Keratinocyte (primary cell): ENCODE data around the gene CHMP4B. TPM values are rescaled to one million over a fixed set of nuclear protein-coding genes. Genes with fewer than 3 reads are reported as not detected.

Experiments
- DNase-seq: peaks from one replicate; pipeline ENCODE4 v3.0.0-alpha.2; 2011; ENCODE audit warnings: low read depth, missing footprints, low spot score
- FAIRE-seq: peaks from 2 replicates; lab custom pipeline; 2011; peaks lifted over from hg19 to GRCh38; lab: Jason Lieb, UNC
- H2AFZ ChIP-seq: 2 replicates; pipeline ENCODE4 v1.6.0; 2012; ENCODE audit warnings: low read length, control low read depth, inconsistent platforms; ENCODE audit not compliant: control insufficient read depth
- H3K27ac ChIP-seq: 2 replicates; pipeline ENCODE4 v1.5.1; 2011; ENCODE audit warnings: low read length; ENCODE audit not compliant: control insufficient read depth, insufficient read depth
- H3K27me3 ChIP-seq: 3 replicates; pipeline ENCODE4 v1.6.0; 2011; ENCODE audit warnings: low read length; ENCODE audit not compliant: control insufficient read depth, insufficient read depth; ENCODE audit errors: extremely low read depth
- H3K36me3 ChIP-seq, 2 experiments: 2 replicates in 1 of 2; 3 replicates in 1 of 2; pipeline ENCODE4 v1.5.1; 2011; ENCODE audit warnings: low read length in 2 of 2, mild to moderate bottlenecking in 1 of 2; ENCODE audit not compliant: control insufficient read depth in 2 of 2, insufficient read depth in 2 of 2; ENCODE audit errors: extremely low read depth in 1 of 2
- H3K4me1 ChIP-seq: 3 replicates; pipeline ENCODE4 v1.5.1; 2011; ENCODE audit warnings: low read length; ENCODE audit not compliant: control insufficient read depth, insufficient read depth; ENCODE audit errors: extremely low read depth
- H3K4me2 ChIP-seq: 3 replicates; pipeline ENCODE4 v1.6.0; 2011; ENCODE audit warnings: low read depth, low read length; ENCODE audit not compliant: control insufficient read depth, insufficient read depth; ENCODE audit errors: extremely low read depth
- H3K4me3 ChIP-seq, 3 experiments: fragments of 200-600 bp in 1 of 3; sonication (generic) in 1 of 3; 2 replicates in 2 of 3; 3 replicates in 1 of 3; pipeline ENCODE4 v1.5.1; 2011 to 2016; ENCODE audit warnings: low read length in 3 of 3, mild to moderate bottlenecking in 3 of 3, control low read depth in 2 of 3, inconsistent platforms in 1 of 3, low read depth in 1 of 3, mixed read lengths in 1 of 3, mixed run types in 1 of 3, moderate library complexity in 1 of 3; ENCODE audit not compliant: control insufficient read depth in 2 of 3, insufficient read depth in 2 of 3; ENCODE audit errors: extremely low read depth in 1 of 3
- H3K79me2 ChIP-seq: 2 replicates; pipeline ENCODE4 v1.6.0; 2012; ENCODE audit warnings: low read length; ENCODE audit not compliant: control insufficient read depth, insufficient read depth
- H3K9ac ChIP-seq: 3 replicates; pipeline ENCODE4 v1.6.0; 2011; ENCODE audit warnings: low read length; ENCODE audit not compliant: control insufficient read depth, insufficient read depth; ENCODE audit errors: extremely low read depth
- H3K9me1 ChIP-seq: 3 replicates; pipeline ENCODE4 v1.6.0; 2011; ENCODE audit warnings: low read length; ENCODE audit not compliant: control insufficient read depth, insufficient read depth; ENCODE audit errors: extremely low read depth
- H3K9me3 ChIP-seq: 2 replicates; pipeline ENCODE4 v1.5.1; 2012; ENCODE audit warnings: low read depth, low read length; ENCODE audit not compliant: control insufficient read depth
- H4K20me1 ChIP-seq: 3 replicates; pipeline ENCODE4 v1.6.0; 2011; ENCODE audit warnings: low read length; ENCODE audit not compliant: control insufficient read depth, insufficient read depth; ENCODE audit errors: extremely low read depth
- CTCF ChIP-seq, 3 experiments: IDR thresholded peaks in 1 of 3; conservative IDR thresholded peaks in 1 of 3; optimal IDR thresholded peaks in 1 of 3; 2 replicates in 2 of 3; 3 replicates in 1 of 3; pipeline versions ENCODE3 to v1.5.1; 2011; ENCODE audit warnings: low read length in 3 of 3, mild to moderate bottlenecking in 3 of 3, moderate library complexity in 2 of 3, control low read depth in 1 of 3, inconsistent platforms in 1 of 3; ENCODE audit not compliant: insufficient read depth in 2 of 3; ENCODE audit errors: extremely low read depth in 1 of 3
- EZH2 ChIP-seq: IDR thresholded peaks from one replicate; pipeline ENCODE4 v1.6.1; 2012; ENCODE audit warnings: inconsistent platforms, mild to moderate bottlenecking, low read length, moderate library complexity
- dilution Hi-C: fragments of 300-500 bp; cut with MboI; formaldehyde crosslinking; loops from one replicate; pipeline ENCODE4 v1.7.0; 2020; ENCODE audit warnings: low sequenced_read_pairs; ENCODE audit not compliant: extremely low pct_ligation_motif_present
- polyA plus RNA-seq, 5 experiments: library from polyadenylated mRNA; depleted of rRNA in 3 of 5; stranded (reverse) in 3 of 5; stranded (forward) in 1 of 5; unstranded in 1 of 5; fragments of >200 nt; gene quantifications; 1 replicate in 1 of 5; 2 replicates in 3 of 5; 3 replicates in 1 of 5; pipeline versions ENCODE4 v1.2.1 to v1.2.3, GENCODE V29; 2011 to 2012; ENCODE audit warnings: missing spikeins in 2 of 5, low read depth in 1 of 5, low replicate concordance in 1 of 5

CHMP4B gene
- polyA plus RNA-seq, 1 donor (not counting 4 experiments of a cell fraction or from before 2014, with no cell fraction given) = 72.2 TPM

GRCh38 chr20:33857722-33858563 lies 46.8 kb downstream of the CHMP4B start:
- Histone ChIP-seq H3K9ac (no peak overlapping the region), H3K4me3 (no peak overlapping the region), H3K9me1 (no peaks in the 10 kb centered on the region), H3K36me3 (peaks cover 8 to 25% of the 10 kb centered on the region in 2 experiments), H3K27ac (no peak overlapping the region), H4K20me1 (peaks cover 3% of the 10 kb centered on the region), H2AFZ (no peak overlapping the region), H3K27me3 (no peaks in the 10 kb centered on the region), H3K4me2 (no peak overlapping the region), H3K79me2 (no peaks in the 10 kb centered on the region), H3K4me1 (no peaks in the 10 kb centered on the region), H3K9me3 (no peaks in the 10 kb centered on the region)
- dilution Hi-C loops = no loop called here
- FAIRE-seq (no peak), DNase-seq (no peak)
- TF ChIP-seq EZH2 (no peak), CTCF (optimal IDR thresholded peaks at IDR 0.05 in 1 of 3, IDR thresholded peaks at IDR 0.05 in 1 of 3, conservative IDR thresholded peaks at IDR 0.05 in 1 of 3; ENCODE audit: extremely low read depth in 1 of 3, insufficient read depth in 2 of 3, low read length in 3 of 3) (no peak)

GRCh38 chr20:33858666-33859065 lies 47.5 kb downstream of the CHMP4B start:
- FAIRE-seq = no peak
- no peak for TF ChIP-seq CTCF (optimal IDR thresholded peaks at IDR 0.05 in 1 of 3, IDR thresholded peaks at IDR 0.05 in 1 of 3, conservative IDR thresholded peaks at IDR 0.05 in 1 of 3; ENCODE audit: extremely low read depth in 1 of 3, insufficient read depth in 2 of 3, low read length in 3 of 3)
- TF ChIP-seq EZH2 = no peak

More at GRCh38 chr20:33858666-33859065, 47.5 kb downstream of the CHMP4B start:
- H3K36me3 ChIP-seq = peaks cover 4 to 19% of the 10 kb centered on the region in 2 experiments
- H4K20me1 ChIP-seq = peaks cover 3% of the 10 kb centered on the region
- no peak overlapping the region for H2AFZ ChIP-seq
- no peaks in the 10 kb centered on the region for H3K4me1 ChIP-seq
- no peak overlapping the region for H3K9ac ChIP-seq
- no peaks in the 10 kb centered on the region for H3K27me3 ChIP-seq
- no peak overlapping the region for H3K4me2 ChIP-seq
- DNase-seq = no peak
- dilution Hi-C loops = no loop called here
- H3K4me3 ChIP-seq = no peak overlapping the region
- no peak overlapping the region for H3K27ac ChIP-seq
- no peaks in the 10 kb centered on the region for H3K9me1 ChIP-seq
- H3K9me3 ChIP-seq = no peaks in the 10 kb centered on the region
- H3K79me2 ChIP-seq = no peaks in the 10 kb centered on the region
